Ecto neural progenitor cell (in vitro differentiated cells): Measurements from ENCODE around the gene TRPM2.

Source experiments
- DNase-seq: peaks from one replicate; pipeline ENCODE4 v3.0.0-alpha.2; 2018; ENCODE audit warnings: low spot score

Gene TRPM2

GRCh38 chr21:44322621-44323325, 30.6 kb upstream of the TRPM2 start:
- no peak for DNase-seq

DNA sequence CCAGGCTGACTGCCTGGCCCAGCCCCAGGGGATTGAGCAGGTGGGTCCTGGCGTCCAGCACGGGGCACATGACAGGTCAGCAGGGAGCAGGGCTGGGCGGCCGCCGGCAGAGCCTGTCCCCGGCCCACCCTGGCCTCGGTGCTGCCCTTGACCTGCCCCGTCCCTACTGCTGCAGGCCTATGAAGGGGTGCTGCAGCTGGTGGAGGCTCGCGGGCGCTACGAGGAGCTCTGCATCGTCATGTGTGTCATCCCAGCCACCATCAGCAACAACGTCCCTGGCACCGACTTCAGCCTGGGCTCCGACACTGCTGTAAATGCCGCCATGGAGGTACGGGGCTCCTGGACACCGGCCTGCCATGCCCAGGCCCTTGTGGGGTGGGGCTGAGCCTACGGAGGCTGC, 29.8 kb upstream of the TRPM2 start:
- DNase-seq = no peak

DNA sequence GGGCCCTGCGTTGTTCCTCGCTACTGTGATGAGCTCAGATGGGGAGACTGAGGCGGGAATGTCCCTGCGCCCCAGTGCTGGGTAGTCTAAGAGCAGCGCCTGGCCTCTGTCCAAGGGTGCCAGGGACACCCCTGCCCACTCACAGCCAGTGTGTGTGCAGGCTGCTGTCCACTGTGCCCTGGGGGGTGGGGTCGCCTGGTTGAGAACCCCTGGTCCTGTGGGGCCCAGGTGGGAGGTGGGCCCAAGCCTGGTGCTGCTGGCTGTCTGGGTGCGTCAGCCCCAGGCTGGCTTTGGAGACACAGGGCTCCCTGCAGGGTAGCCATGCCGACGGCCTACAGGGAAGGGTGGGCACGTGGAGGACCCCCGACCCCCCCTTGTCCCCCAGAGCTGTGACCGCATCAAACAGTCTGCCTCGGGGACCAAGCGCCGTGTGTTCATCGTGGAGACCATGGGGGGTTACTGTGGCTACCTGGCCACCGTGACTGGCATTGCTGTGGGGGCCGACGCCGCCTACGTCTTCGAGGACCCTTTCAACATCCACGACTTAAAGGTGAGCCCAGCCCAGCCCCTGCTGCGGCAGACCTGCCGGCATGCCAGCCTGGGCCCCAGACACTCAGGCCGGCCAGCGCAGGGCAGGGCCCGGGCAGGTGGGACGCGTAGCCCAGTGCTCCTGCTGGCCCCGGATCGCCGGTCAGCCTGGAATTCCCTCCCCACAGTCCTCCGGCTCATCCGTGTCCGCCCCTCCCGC, 29.1 kb upstream of the TRPM2 start:
- DNase-seq = no peak

DNA sequence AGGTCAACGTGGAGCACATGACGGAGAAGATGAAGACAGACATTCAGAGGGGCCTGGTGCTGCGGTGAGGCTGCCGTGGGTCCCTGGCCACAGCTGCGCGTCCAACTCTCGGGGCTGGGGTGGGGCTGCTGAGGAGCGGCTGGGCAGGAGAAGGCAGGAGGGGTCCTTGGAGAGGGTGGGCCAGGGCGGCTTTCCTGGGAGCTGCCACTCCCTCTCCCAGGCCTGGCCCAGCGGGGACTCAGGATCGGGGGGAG, 28.6 kb upstream of the TRPM2 start:
- DNase-seq = no peak

- DNase-seq = no peak
Observed at GRCh38 chr21:44325386-44326271, 27.8 kb upstream of the TRPM2 start.

DNA sequence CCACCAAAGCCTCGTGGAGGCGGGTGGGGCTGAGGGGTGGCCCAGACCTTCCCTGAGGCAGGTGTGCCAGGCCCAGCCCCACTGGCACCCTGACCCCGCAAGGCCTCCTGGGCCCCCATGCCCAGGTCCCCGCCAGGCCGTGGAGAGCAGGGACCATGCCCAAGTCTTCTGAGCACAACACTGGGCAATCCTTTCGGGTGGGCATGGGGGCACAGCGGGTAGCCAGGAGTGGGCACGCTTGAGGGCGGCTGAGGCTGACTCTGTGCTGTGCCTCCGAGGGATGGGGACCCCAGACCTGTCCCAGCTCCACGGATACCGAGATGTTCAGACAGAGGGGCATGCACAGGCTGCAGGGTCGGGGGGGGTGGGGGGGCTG, 27.2 kb upstream of the TRPM2 start:
- no peak for DNase-seq

DNA sequence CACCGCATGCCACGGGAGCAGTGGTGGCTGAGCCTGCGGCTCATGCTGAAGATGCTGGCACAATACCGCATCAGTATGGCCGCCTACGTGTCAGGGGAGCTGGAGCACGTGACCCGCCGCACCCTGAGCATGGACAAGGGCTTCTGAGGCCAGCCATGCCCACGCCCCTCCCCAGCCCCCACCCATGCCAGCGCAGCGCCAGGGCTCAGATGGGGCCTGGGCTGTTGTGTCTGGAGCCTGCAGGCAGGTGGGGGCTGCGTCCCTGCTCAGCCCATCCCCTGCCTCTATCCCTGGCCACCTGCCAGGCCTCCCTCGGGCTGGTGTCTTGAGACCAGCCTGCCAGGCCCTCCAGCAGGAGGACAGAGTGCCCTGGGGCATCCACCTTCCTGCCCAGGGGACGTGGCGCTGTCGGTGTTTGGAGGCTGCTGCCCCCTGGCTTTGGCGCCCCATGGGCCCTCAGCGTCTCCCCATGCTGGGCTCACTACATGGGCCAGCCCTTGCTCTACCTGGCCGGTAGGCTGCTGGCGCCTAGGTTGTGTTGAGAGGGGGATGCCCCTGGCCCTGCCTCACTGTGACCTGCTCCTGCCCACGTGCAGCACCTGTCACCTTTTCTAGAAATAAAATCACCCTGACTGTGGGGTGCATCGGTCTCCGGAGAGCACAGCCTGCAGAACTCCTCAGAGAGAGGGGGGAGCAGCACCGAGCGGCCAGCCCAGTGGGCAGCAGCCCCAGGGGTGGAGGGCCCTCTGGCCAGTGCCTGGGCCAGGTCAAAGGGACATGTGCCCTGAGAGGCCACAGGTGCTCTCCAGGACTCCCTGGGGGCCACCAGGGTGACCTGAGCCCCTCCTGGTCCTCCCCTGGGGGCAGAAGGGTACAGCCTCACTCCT, 26.5 kb upstream of the TRPM2 start:
- DNase-seq = no peak

GRCh38 chr21:44327603-44327974, 25.8 kb upstream of the TRPM2 start:
- no peak for DNase-seq

GRCh38 chr21:44328242-44328895, 25.1 kb upstream of the TRPM2 start:
- no peak for DNase-seq

- no peak for DNase-seq
Observed at GRCh38 chr21:44329086-44329889, 24.1 kb upstream of the TRPM2 start.

GRCh38 chr21:44329971-44330681, 23.3 kb upstream of the TRPM2 start:
- DNase-seq = no peak

DNA sequence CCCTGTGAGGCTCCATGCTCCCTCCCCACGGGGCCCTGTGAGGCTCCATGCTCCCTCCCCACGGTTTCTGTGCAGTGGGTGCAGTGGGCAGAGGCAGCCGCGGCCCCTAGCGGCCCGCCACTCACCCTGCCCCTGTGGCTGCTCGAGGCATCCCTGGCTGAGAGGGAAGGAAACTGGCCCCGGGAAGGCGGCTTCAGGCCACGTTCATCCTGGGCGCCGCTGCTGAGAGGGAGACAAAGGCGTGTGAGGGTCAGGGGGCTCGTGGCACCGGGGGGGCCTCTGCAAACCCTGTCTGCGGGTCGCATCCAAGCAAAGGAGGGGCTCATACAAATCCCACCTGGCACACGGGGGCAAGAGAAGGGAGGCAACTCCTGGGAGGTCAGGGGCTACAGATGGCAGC, 22.7 kb upstream of the TRPM2 start:
- DNase-seq = no peak

- DNase-seq = no peak
Observed at GRCh38 chr21:44331209-44331608, 22.2 kb upstream of the TRPM2 start.

- DNase-seq = no peak
Observed at GRCh38 chr21:44331650-44332307, 21.6 kb upstream of the TRPM2 start.

DNA sequence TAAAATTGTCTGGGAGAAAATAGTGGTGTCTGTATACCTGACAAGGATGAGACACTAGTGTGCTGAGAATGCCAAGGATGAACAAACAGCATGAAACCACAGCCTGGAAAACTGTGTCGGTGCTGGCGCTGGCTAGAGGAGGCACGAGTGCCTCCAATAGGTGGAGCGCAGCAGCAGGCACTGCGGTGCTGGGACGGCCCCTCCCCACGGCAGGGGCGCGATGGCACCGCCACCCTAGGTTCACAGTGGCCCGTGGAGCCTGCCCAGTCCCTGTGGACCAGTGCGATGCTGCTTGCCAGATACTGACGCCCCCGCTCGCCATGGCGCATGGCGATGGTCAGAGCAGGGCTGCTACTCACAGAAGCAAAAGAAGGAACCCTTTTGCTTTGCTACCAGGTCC, 21.0 kb upstream of the TRPM2 start:
- no peak for DNase-seq

DNA sequence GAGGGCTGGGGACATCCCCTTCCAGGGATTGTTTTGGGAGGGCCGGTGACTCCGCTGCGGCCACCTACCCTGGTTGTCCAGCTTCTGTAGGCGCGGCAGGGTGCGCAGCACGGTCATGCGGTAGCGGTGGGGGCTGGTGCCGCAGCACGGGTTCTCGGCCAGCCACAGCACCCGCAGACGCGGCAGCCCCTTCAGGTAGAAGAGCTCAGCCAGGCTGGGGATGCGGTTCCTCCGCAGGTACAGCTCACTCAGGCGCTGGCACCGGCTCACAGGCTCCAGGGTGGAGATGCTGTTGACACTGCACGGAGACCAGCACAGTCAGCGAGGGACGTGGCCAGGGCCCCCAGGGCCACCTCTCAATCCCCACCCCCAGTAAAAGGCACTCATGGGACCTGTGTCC, 20.5 kb upstream of the TRPM2 start:
- DNase-seq = no peak

DNA sequence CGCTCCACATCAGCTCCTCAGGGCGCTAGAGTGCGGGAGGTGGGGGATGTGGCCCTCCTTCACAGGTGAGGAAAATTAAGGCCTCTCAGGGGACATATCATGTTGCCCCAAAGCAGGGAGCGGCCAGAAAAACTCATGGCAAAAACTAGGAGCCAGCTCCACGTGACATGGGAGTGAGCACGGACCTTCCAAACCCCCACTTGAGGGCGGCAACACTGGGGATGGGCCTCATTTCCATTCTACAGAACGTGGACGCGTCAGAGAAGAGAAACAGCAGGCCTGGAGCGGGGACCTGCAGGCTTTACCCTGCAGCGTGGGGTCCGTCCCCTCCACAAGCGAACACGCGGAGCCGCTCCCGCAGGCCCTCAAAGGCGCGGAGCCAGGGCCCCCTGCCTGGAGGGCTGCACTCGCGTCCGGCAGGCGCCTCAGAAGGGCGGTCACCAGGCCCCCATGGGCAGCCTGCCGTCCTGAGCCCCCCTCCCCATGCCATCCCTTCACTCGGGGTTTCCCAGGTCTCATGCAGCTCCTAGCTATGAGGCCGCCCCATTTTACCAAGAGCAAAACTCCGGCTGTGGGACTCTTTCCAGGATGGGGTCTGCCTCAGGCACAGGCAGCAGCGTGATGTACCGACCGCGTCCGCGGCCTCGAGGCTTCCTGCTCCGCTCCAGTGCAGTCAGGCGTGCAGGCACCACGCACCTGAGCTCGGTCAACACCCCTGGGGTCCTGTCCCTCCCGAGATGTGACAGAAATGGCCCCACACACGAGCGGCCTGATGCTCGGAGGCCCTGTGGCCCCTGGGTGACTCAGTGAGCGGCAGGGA, 19.7 kb upstream of the TRPM2 start:
- no peak for DNase-seq

GRCh38 chr21:44334329-44335030, 18.9 kb upstream of the TRPM2 start:
- DNase-seq = no peak
